T-helper 2 cell treated with Interferon-gamma antibody and Interleukin-4, amounts not matched to agents 100 ng/mL and 5 ng/mL, for 36 hours (primary cell): Measurements from ENCODE around the gene HPCAL1. TPM values are rescaled to one million over a fixed set of nuclear protein-coding genes. Genes with fewer than 3 reads are reported as not detected.

ENCODE experiments used
- intact Hi-C: fragments of 100-400 bp; cut with micrococcal nuclease; formaldehyde crosslinking; loops from one replicate; pipeline ENCODE4 v1.15.1; 2023
- total RNA-seq: library from RNA; stranded (reverse); gene quantifications from 2 replicates; pipeline ENCODE4 v1.2.3, GENCODE V29; 2022

The HPCAL1 gene
- total RNA-seq, 1 donor from 2014 or later, result 69.4 TPM

DNA sequence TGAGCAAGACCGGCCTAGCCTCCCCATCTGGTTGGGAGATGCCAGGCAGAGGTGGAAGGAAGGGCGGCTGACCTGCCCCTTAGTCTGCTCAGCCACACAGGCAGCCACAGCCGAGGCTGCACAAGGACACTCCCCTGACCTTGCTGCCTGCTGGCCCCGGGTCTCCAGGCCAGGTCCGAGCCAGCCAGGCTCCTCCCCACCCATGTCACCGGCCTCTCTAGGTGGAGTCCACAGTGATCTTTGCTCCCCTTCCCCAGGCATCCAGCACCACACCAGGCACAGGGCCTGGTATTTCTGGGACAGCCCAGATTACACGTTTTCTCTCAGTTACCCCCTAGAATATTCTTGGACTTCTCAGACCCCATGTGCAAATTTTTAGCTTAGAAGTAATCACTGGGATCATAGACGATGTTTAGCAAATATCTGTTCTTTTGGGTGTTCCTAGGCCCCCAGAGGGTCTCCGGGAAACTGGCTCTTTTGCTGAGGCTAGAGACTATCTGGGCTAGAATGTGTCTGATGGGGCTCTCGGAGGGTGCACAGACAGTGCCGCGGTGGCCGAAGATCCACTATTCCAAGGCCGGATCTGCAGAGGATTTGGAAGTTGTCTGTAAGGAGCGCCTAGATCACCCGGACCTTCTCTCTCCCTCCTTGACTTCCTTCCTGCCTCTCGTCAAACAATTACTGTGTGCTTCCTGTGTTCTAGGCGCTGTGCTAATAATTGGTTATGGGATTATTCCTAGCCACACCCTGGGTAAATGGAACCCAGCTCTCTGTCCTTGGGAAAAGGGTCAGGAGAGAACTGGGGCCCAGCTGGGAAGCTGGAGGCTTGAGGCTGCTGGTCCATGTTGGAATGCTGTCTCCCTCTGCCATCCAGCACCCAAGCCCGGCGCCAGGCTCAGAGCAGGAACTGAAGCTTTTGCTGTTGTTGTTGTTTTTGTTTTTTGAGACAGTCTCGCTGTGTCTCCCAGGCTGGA is 98.6 kb downstream of the HPCAL1 start:
- intact Hi-C loops, result no loop called here

DNA sequence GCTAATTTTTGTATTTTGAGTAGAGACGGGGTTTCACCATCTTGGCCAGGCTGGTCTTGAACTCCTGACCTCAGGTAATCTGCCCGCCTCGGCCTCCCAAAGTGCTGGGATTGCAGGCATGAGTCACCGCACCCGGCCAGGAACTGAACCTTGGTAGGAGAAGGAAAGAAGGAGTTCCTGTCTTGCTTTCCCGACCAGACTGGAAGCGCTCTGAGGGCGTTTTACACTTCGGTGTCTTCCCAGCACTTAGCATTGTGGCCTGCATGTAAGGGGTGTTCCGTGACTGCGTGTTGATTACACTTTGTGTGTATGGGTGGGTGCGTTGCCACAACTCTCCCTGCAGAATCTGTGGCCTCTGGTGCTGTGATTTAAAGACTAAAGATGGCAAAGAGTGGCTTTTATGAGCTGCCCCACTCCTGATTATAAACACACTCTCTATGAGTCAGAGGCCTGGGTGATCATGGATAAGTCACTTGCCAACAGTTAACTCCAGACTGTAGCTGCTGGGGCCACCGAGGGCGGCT is 99.4 kb downstream of the HPCAL1 start:
- intact Hi-C loops, result no loop called here

- intact Hi-C loops, result no loop called here
Observed at GRCh38 chr2:10402653-10403215, 100.0 kb downstream of the HPCAL1 start.

DNA sequence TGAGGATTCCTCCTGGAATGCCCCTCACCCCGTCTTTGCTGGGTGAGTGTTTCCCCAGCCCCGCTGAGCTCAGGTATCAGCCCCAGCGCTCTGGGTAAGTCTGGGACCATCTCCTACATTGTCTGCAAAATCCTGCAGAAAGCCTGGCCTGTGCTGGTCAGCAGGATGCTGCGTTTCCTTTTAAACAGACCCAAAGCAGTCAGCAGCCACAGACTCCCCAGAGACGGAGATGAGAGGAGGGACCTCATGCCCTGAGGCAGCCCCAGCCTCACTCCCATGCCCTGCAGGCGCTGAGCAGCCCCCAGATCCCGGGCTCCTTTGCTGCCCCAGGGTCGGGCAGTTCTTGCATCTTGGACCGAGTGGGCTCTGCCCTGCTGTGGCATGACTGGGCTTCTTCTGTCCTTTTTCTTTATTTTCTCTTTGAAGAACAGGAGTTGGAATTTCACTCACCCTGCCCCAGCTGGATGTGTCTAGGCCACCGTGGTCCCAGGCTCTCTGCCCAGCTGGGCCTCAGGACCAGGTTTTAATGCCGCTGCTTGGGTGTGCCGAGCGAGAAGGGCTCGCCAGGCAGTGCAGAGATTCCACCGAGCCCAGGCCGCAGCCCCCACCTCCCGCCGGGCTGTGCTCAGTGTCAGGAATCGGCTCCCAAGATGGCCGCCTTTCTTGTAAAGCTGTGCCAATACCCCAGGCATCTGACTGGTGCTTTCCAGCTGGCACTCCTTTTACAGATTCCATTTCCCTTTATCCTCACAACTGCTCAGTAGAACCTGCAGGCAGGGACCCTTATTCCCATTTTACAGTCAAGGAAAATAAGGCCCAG is 101.8 kb downstream of the HPCAL1 start:
- intact Hi-C loops, result loop anchor here (5.0 kb wide), 1 partner anchor 262 kb away; no protein-coding TSS in a partner anchor

- intact Hi-C loops, result loop anchor here (5.0 kb wide), 1 partner anchor 263 kb away; no protein-coding TSS in a partner anchor
Observed at GRCh38 chr2:10405448-10405847, 102.7 kb downstream of the HPCAL1 start.

- intact Hi-C loops, result loop anchor here (5.0 kb wide), 1 partner anchor 264 kb away; no protein-coding TSS in a partner anchor
Observed at GRCh38 chr2:10406016-10406415, 103.3 kb downstream of the HPCAL1 start.

GRCh38 chr2:10406491-10407188 is 103.9 kb downstream of the HPCAL1 start:
- intact Hi-C loops, result loop anchor here (5.0 kb wide), 1 partner anchor 264 kb away; no protein-coding TSS in a partner anchor

DNA sequence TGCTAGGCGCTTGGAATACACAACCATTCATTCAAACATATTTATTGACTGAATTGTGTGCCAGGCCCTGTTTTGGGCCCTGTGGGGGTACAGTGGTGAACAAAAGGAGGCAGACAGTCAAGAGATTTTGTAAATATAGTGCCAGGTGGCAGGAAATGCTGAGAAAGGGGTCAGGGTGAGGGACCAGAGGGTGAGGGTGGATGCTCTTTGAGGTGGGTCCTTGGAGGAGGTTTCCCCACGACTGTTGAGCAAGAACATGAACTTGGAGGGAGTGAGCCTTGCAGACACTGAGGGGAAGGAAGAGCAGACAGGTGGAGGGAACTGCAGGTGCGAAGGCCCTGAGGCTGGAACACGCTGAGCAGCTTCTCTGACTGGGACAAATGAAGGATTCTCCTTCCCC is 104.7 kb downstream of the HPCAL1 start:
- intact Hi-C loops, result loop anchor here (5.0 kb wide), 1 partner anchor 265 kb away; no protein-coding TSS in a partner anchor

- intact Hi-C loops, result loop anchor here (1.0 to 5.0 kb wide), 4 partner anchors 25 to 266 kb away; no protein-coding TSS in a partner anchor
Observed at GRCh38 chr2:10407841-10408648, 105.3 kb downstream of the HPCAL1 start.

- intact Hi-C loops, result loop anchor here (1.0 to 5.0 kb wide), 9 partner anchors 24 to 337 kb away; partner anchors contain the start of gene ODC1
Observed at GRCh38 chr2:10408649-10409579, 106.2 kb downstream of the HPCAL1 start.

GRCh38 chr2:10410001-10410822 is 107.5 kb downstream of the HPCAL1 start:
- intact Hi-C loops, result no loop called here

DNA sequence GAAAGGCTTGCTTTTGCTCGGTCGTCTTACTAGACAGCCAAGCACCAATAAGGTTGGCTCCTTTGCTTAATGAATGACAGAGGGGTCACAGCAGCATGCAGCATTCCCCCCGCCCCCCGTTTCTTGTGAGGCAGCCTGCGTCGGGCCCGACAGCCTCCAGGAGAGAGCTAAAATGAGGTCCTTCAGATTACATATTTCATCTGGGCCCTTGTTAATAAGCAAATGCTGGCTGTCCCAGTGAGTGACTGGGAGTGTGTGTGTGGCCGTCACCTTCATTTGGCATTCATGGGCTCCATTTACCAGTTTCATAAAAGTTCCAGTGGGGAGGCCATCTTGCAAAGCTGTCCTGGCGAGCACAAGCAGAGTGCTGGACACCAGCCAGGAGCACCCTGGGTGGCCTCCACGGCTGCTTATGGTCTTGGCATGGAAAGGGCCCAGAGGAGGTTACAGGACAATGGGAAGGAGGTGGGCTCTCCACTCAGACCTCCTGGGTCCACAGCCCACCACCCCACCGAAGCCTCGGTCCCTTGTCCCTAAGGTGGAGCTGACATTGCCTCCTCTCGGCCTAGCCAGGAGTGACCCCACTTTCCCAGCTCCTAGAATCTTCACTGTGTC is 108.2 kb downstream of the HPCAL1 start:
- intact Hi-C loops, result no loop called here

GRCh38 chr2:10411557-10411956 is 108.9 kb downstream of the HPCAL1 start:
- intact Hi-C loops, result no loop called here

- intact Hi-C loops, result no loop called here
Observed at GRCh38 chr2:10412380-10412779, 109.7 kb downstream of the HPCAL1 start.

DNA sequence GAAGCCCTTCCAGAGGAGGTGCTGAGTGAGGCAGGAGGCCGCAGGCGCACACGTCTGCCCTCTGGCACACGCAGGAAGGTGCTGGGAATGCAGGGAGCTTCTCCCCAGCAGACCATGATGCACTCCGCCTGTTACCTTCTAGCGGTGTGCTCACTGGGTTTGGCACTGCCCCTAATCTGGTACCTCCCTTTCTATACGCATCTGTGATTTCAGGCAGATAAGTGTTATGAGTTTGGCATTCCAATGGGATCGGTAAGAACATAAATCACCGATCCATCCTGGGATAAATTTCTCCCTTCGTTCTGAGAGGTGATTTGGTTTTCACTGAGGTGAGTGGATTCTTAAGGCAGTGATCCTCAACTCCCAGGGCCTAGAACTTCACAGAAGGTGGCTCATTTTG is 110.8 kb downstream of the HPCAL1 start:
- intact Hi-C loops, result no loop called here

DNA sequence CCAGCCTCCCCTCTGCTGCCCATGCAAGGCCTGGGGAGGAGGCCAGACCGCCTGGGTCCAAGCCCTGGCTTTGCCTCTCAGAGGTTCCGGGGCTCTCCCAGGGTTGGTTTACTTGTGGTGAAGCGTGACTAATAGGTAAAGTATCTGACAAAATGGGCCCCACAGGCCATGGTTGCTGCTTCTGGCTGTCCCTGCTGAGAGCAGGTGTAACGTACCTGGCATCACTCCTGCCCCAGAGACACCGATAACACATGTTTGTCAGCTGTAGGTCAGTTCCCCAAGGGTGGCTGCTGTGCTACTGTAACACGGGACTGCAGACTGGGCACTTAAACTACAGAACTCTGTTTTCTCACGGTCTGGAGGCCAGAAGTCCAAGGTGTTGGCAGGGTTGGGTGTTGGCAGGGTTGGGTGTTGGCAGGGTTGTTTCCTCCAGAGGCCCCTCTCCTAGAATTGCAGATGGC is 111.3 kb downstream of the HPCAL1 start:
- intact Hi-C loops, result no loop called here

DNA sequence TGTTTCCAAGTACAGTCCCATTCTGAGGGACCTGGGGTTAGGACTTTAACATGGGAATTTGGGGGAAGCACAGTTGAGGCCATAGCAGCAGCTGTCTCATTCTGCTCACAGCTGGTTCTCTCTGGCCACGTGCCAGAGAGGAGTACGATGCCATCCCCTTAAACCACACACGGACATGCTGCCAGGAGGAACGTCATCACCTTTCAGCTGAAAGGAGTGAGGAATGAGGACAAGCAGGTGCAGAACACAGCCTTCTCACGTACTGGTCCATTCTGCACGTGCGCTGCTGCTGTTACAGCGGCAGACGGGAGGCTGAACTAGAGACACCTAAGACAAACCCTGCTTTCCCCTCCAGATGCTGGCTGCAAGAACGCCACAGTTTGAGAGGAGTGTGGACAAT is 111.9 kb downstream of the HPCAL1 start:
- intact Hi-C loops, result no loop called here
